Neuronal stem cell (in vitro differentiated cells): ENCODE results near the gene BRINP1.

Experiments used
- DNase-seq: peaks from one replicate; pipeline ENCODE4 v3.0.0-alpha.2; 2013; ENCODE audit warnings: low spot score
- H2AFZ ChIP-seq: one replicate; pipeline ENCODE4 v1.6.1; 2013; ENCODE audit warnings: mild to moderate bottlenecking, low read length, inconsistent platforms
- H2AK5ac ChIP-seq: 2 replicates; pipeline ENCODE4 v1.6.1; 2013; ENCODE audit warnings: low read depth, mild to moderate bottlenecking, inconsistent platforms, low read length, moderate library complexity, mixed read lengths
- H2BK120ac ChIP-seq: 2 replicates; pipeline ENCODE4 v1.6.1; 2013; ENCODE audit warnings: low read depth, mild to moderate bottlenecking, inconsistent platforms, low read length, moderate library complexity, mixed read lengths
- H2BK12ac ChIP-seq: one replicate; pipeline ENCODE4 v1.6.1; 2013; ENCODE audit warnings: low read length, inconsistent platforms
- H2BK15ac ChIP-seq: 2 replicates; pipeline ENCODE4 v1.6.1; 2013; ENCODE audit warnings: mild to moderate bottlenecking, low read length, inconsistent platforms, mixed read lengths
- H2BK5ac ChIP-seq: one replicate; pipeline ENCODE4 v1.6.1; 2013; ENCODE audit warnings: inconsistent platforms, mild to moderate bottlenecking, low read length, moderate library complexity
- H3K14ac ChIP-seq: one replicate; pipeline ENCODE4 v1.6.1; 2013; ENCODE audit warnings: low read length, inconsistent platforms
- H3K18ac ChIP-seq: 2 replicates; pipeline ENCODE4 v1.6.1; 2013; ENCODE audit warnings: low read length, inconsistent platforms
- H3K23ac ChIP-seq: 2 replicates; pipeline ENCODE4 v1.6.1; 2013; ENCODE audit warnings: low read depth, mild to moderate bottlenecking, mixed read lengths, low read length, inconsistent platforms; ENCODE audit not compliant: poor library complexity
- H3K27ac ChIP-seq: replicated peaks from 3 replicates; pipeline ENCODE4 v1.5.1; 2013; ENCODE audit warnings: low read length, inconsistent platforms
- H3K27me3 ChIP-seq, 3 experiments: 2 replicates each; pipeline ENCODE4 v1.6.1; 2013; ENCODE audit warnings: low read length in 3 of 3, mild to moderate bottlenecking in 2 of 3, inconsistent platforms in 1 of 3, low read depth in 1 of 3, mixed read lengths in 1 of 3, moderate library complexity in 1 of 3; ENCODE audit not compliant: control insufficient read depth in 3 of 3, insufficient read depth in 3 of 3
- H3K36me3 ChIP-seq, 2 donors: replicated peaks in 1 of 2; 2 replicates each; pipeline ENCODE4 v1.6.1; 2013; ENCODE audit warnings: low read length in 2 of 2; ENCODE audit not compliant: control insufficient read depth in 2 of 2, insufficient read depth in 2 of 2
- H3K4ac ChIP-seq: 2 replicates; pipeline ENCODE4 v1.6.1; 2013; ENCODE audit warnings: inconsistent platforms, mild to moderate bottlenecking, low read length, moderate library complexity
- H3K4me1 ChIP-seq, 2 donors: 1 replicate in 1 of 2; 2 replicates in 1 of 2; pipeline ENCODE4 v1.6.1; 2013; ENCODE audit warnings: low read length in 2 of 2, low read depth in 1 of 2; ENCODE audit not compliant: control insufficient read depth in 2 of 2, insufficient read depth in 1 of 2
- H3K4me2 ChIP-seq: one replicate; pipeline ENCODE4 v1.6.1; 2013; ENCODE audit warnings: mild to moderate bottlenecking, low read length, inconsistent platforms; ENCODE audit not compliant: insufficient read depth, poor library complexity, severe bottlenecking
- H3K4me3 ChIP-seq, 2 donors: 2 replicates each; pipeline ENCODE4 v1.5.1; 2013; ENCODE audit warnings: low read length in 2 of 2, mild to moderate bottlenecking in 2 of 2, inconsistent platforms in 1 of 2, moderate library complexity in 1 of 2
- H3K79me1 ChIP-seq: one replicate; pipeline ENCODE4 v1.6.1; 2013; ENCODE audit warnings: low read depth, mild to moderate bottlenecking, inconsistent platforms, low read length, moderate library complexity
- H3K9ac ChIP-seq: one replicate; pipeline ENCODE4 v1.6.1; 2013; ENCODE audit warnings: mild to moderate bottlenecking, low read depth, low read length, inconsistent platforms; ENCODE audit not compliant: poor library complexity
- H3K9me3 ChIP-seq, 2 donors: replicated peaks in 1 of 2; 2 replicates each; pipeline versions ENCODE3 to v1.6.1; 2013; ENCODE audit warnings: low read length in 2 of 2, mild to moderate bottlenecking in 2 of 2, inconsistent platforms in 1 of 2, low read depth in 1 of 2, mixed read lengths in 1 of 2, moderate library complexity in 1 of 2; ENCODE audit not compliant: control insufficient read depth in 2 of 2, insufficient read depth in 1 of 2
- H4K8ac ChIP-seq: one replicate; pipeline ENCODE4 v1.6.1; 2013; ENCODE audit warnings: low read depth, mild to moderate bottlenecking, inconsistent platforms, low read length, moderate library complexity
- H4K91ac ChIP-seq: one replicate; pipeline ENCODE4 v1.6.1; 2013; ENCODE audit warnings: low read length, low read depth, mild to moderate bottlenecking, inconsistent platforms; ENCODE audit not compliant: poor library complexity
- WGBS, 2 donors: extraction: QIAGEN DNeasy Blood & Tissue Kit; methylation state at CpG; one replicate each; pipeline ENCODE4 v1.1.7; 2013; ENCODE audit warnings: missing lambda C conversion rate in 2 of 2, mixed read lengths in 1 of 2; ENCODE audit not compliant: insufficient read length in 2 of 2, insufficient replicate concordance in 1 of 2; ENCODE audit errors: extremely low coverage in 2 of 2; 5-methylcytosine and 5-hydroxymethylcytosine counted together

BRINP1 gene

GRCh38 chr9:119278171-119278570, 91.1 kb downstream of the BRINP1 start:
- no peak overlapping the region for H2BK12ac ChIP-seq
- H4K8ac ChIP-seq: no peak overlapping the region
- H3K9ac ChIP-seq: no peak overlapping the region
- no peak overlapping the region for H3K4ac ChIP-seq
- no peak overlapping the region for H2BK120ac ChIP-seq
- H4K91ac ChIP-seq: no peak overlapping the region
- H2AK5ac ChIP-seq: no peak overlapping the region
- no peaks in the 10 kb centered on the region for H3K36me3 ChIP-seq
- DNase-seq: no peak
- H3K27ac ChIP-seq: no peak overlapping the region
- peaks cover 0 to 14% of the 10 kb centered on the region in 2 donors for H3K4me1 ChIP-seq
- no CpG with 5 or more reads among the region's 4 CpGs for WGBS, 2 donors
- peaks cover 0 to 2% (median 0%) of the 10 kb centered on the region in 3 experiments for H3K27me3 ChIP-seq
- no peak overlapping the region for H2AFZ ChIP-seq
- H3K9me3 ChIP-seq: no peaks in the 10 kb centered on the region
- H3K4me2 ChIP-seq: no peak overlapping the region
- H3K79me1 ChIP-seq: no peaks in the 10 kb centered on the region
- H2BK15ac ChIP-seq: peak overlapping the region; percentile 35
- H2BK5ac ChIP-seq: no peak overlapping the region
- no peak overlapping the region for H3K14ac ChIP-seq
- H3K18ac ChIP-seq: peak overlapping the region; percentile 71
- no peak overlapping the region for H3K23ac ChIP-seq
- H3K4me3 ChIP-seq: no peak overlapping the region

- no peak overlapping the region for H3K4me2 ChIP-seq
- H3K18ac ChIP-seq: no peak overlapping the region
- H3K9ac ChIP-seq: no peak overlapping the region
- H2AK5ac ChIP-seq: no peak overlapping the region
- H3K27me3 ChIP-seq: no peaks in the 10 kb centered on the region
- H3K27ac ChIP-seq: no peak overlapping the region
- no peaks in the 10 kb centered on the region for H3K9me3 ChIP-seq
- no peak overlapping the region for H3K4me3 ChIP-seq
- H3K4ac ChIP-seq: no peak overlapping the region
- no peak overlapping the region for H4K8ac ChIP-seq
- H2BK5ac ChIP-seq: no peak overlapping the region
- H2BK120ac ChIP-seq: no peak overlapping the region
- H2AFZ ChIP-seq: no peak overlapping the region
- H3K14ac ChIP-seq: no peak overlapping the region
- H2BK15ac ChIP-seq: peak overlapping the region; percentile 59
- no peak overlapping the region for H3K23ac ChIP-seq
- DNase-seq: no peak
- no peaks in the 10 kb centered on the region for H3K79me1 ChIP-seq
- WGBS, 2 donors: no CpG with 5 or more reads among the region's 3 CpGs
- peaks cover 0 to 13% of the 10 kb centered on the region in 2 donors for H3K4me1 ChIP-seq
- no peak overlapping the region for H2BK12ac ChIP-seq
- H4K91ac ChIP-seq: no peak overlapping the region
- H3K36me3 ChIP-seq: no peaks in the 10 kb centered on the region
Measured at GRCh38 chr9:119273984-119274665, 95.1 kb downstream of the BRINP1 start.

DNA sequence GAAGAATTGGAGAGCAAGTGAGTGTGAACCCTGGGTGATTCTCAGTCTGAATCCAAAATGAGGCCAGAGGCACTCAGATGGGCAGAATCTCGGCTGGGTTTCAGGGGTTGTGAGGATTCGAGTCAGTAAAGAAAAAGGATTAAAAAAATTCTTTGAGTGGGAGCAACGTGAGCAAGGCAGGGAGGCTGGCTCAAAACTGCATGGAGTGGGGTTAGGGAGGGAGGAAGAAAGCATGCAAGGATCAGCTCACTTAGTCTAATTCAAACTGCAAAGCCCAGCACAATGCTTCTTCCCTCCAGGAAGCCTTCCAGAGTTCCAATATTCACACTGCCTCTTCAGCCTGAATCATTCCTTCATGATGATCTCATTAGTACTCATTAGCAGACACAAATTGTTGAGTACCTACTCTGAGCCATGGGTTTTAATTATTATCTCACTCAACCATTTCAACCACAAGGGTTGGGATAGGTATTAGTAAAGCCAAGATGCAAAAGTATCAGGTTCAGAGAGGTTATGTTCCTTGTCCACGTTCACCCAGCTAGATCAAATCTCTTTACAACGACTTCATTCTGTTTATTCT, 95.8 kb downstream of the BRINP1 start:
- Histone ChIP-seq H3K23ac (no peak overlapping the region), H3K14ac (no peak overlapping the region), H2BK15ac (no peak overlapping the region), H2AK5ac (no peak overlapping the region), H2BK12ac (no peak overlapping the region), H3K27me3 (no peaks in the 10 kb centered on the region), H3K4me3 (no peak overlapping the region), H4K8ac (no peak overlapping the region), H4K91ac (no peak overlapping the region), H2BK120ac (no peak overlapping the region), H3K18ac (no peak overlapping the region), H3K9me3 (no peaks in the 10 kb centered on the region), H3K27ac (no peak overlapping the region), H3K4me2 (no peak overlapping the region), H3K4ac (no peak overlapping the region), H2BK5ac (no peak overlapping the region), H3K9ac (no peak overlapping the region), H3K36me3 (no peaks in the 10 kb centered on the region), H3K4me1 (peaks cover 0 to 13% of the 10 kb centered on the region in 2 donors), H3K79me1 (no peaks in the 10 kb centered on the region), H2AFZ (no peak overlapping the region)
- no peak for DNase-seq
- no CpG with 5 or more reads among the region's 5 CpGs for WGBS, 2 donors

GRCh38 chr9:119272500-119273211, 96.6 kb downstream of the BRINP1 start:
- no peaks in the 10 kb centered on the region for H3K79me1 ChIP-seq
- H3K36me3 ChIP-seq: no peaks in the 10 kb centered on the region
- no peak overlapping the region for H3K4ac ChIP-seq
- no peak overlapping the region for H2AFZ ChIP-seq
- no peak overlapping the region for H2BK120ac ChIP-seq
- H3K14ac ChIP-seq: no peak overlapping the region
- H4K8ac ChIP-seq: no peak overlapping the region
- H2BK15ac ChIP-seq: no peak overlapping the region
- H3K27ac ChIP-seq: no peak overlapping the region
- H3K4me2 ChIP-seq: no peak overlapping the region
- H2BK5ac ChIP-seq: no peak overlapping the region
- no peak overlapping the region for H3K23ac ChIP-seq
- H3K9me3 ChIP-seq: no peaks in the 10 kb centered on the region
- no peak for DNase-seq
- no peak overlapping the region for H2BK12ac ChIP-seq
- H3K4me3 ChIP-seq: no peak overlapping the region
- no peaks in the 10 kb centered on the region for H3K27me3 ChIP-seq
- peak overlapping the region; percentile 58 for H3K18ac ChIP-seq
- WGBS, 2 donors: no CpG with 5 or more reads among the region's 5 CpGs
- H3K9ac ChIP-seq: no peak overlapping the region
- no peak overlapping the region for H2AK5ac ChIP-seq
- H4K91ac ChIP-seq: no peak overlapping the region
- H3K4me1 ChIP-seq: peaks cover 0 to 12% of the 10 kb centered on the region in 2 donors
